ENCODE data around the gene CBFA2T3. TPM values are rescaled to one million over a fixed set of nuclear protein-coding genes. Genes with fewer than 3 reads are reported as not detected.

Gene CBFA2T3
- total RNA-seq, 1 donor from 2014 or later = not detected

GRCh38 chr16:88999457-89000206 lies 22.6 kb upstream of the CBFA2T3 start:
- Mint-ChIP-seq H3K36me3 (ENCODE audit: unreplicated experiment) (no peaks in the 10 kb centered on the region), H3K4me1 (ENCODE audit: unreplicated experiment) (no peaks in the 10 kb centered on the region), H3K27me3 (ENCODE audit: unreplicated experiment) (peaks cover 2% of the 10 kb centered on the region), H3K9me3 (ENCODE audit: unreplicated experiment) (peaks cover 11% of the 10 kb centered on the region), H3K4me3 (ENCODE audit: unreplicated experiment) (no peak overlapping the region), H3K27ac (ENCODE audit: unreplicated experiment) (no peak overlapping the region)
- DNase-seq (ENCODE audit: extremely low spot score, unreplicated experiment) = no peak
- TF ChIP-seq CTCF (IDR thresholded peaks at IDR 0.05) = no peak

DNA sequence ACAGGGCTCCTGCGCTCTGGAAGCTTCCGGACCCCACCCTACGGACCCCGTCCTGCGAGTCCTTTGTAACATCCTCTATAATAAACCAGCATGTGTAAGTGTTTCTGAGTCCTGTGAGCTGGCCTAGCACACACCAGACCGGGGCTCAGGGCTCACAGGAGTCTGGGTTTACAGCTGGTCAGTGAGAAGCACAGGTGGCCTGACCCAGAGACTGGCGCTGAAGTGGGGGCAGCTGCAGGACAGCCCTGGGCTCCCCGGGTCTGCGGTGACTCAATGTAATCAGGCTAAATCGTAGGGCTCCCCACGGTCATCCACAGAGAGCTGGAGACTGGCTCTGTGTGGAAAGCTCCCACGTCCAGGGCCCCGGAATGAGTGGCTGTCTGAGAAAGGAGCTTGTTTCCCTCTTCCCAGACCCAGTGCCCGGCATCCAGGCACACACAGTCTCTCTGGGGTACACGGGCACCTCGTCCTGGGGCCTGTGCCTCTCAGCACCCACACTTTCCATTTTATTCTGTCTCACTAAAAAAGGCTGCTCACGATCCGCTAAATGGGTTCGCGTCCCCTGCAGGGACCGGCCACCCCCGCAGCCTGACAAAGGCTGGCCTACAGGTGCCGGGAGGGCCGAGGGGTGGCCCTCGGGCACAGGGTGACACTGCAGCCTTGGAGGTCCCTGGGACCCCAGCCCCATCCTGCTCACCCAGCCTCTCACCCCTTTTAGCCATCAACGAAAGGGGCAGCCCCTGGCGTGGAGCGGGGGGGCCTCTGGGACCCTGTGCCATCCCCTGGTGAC lies 18.9 kb upstream of the CBFA2T3 start:
- Mint-ChIP-seq H3K27me3 (ENCODE audit: unreplicated experiment) (peaks cover 2% of the 10 kb centered on the region), H3K4me1 (ENCODE audit: unreplicated experiment) (no peaks in the 10 kb centered on the region), H3K27ac (ENCODE audit: unreplicated experiment) (no peak overlapping the region), H3K36me3 (ENCODE audit: unreplicated experiment) (no peaks in the 10 kb centered on the region), H3K4me3 (ENCODE audit: unreplicated experiment) (no peak overlapping the region), H3K9me3 (ENCODE audit: unreplicated experiment) (peaks cover 11% of the 10 kb centered on the region)
- TF ChIP-seq CTCF (IDR thresholded peaks at IDR 0.05) = no peak
- no peak for DNase-seq (ENCODE audit: extremely low spot score, unreplicated experiment)

GRCh38 chr16:88995194-88995593 lies 18.2 kb upstream of the CBFA2T3 start:
- Mint-ChIP-seq H3K4me3 (ENCODE audit: unreplicated experiment) (no peak overlapping the region), H3K4me1 (ENCODE audit: unreplicated experiment) (no peaks in the 10 kb centered on the region), H3K27ac (ENCODE audit: unreplicated experiment) (no peak overlapping the region), H3K27me3 (ENCODE audit: unreplicated experiment) (peaks cover 2% of the 10 kb centered on the region), H3K36me3 (ENCODE audit: unreplicated experiment) (no peaks in the 10 kb centered on the region), H3K9me3 (ENCODE audit: unreplicated experiment) (peaks cover 11% of the 10 kb centered on the region)
- no peak for DNase-seq (ENCODE audit: extremely low spot score, unreplicated experiment)
- TF ChIP-seq CTCF (IDR thresholded peaks at IDR 0.05) = no peak

DNA sequence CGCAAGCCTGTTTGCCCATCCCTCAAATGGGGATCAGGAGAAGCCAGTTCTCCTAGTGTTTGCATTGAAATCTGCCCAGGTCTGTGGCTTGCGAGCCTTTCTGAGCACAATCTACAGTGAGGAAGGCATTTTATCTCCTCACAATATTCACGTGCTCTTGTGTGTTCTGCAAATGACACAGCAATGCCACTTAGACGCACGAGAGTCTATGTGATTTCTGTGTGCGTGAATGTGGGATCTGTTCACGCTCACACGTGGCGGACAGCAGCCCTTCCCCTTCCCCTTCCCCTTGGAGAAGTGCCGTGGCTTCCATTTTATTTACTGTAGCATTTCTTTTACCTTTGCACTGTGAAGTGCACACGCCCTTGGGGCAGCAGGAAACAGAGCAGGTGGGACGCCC lies 17.7 kb upstream of the CBFA2T3 start:
- peaks cover 2% of the 10 kb centered on the region for H3K27me3 Mint-ChIP-seq (ENCODE audit: unreplicated experiment)
- DNase-seq (ENCODE audit: extremely low spot score, unreplicated experiment) = no peak
- no peak overlapping the region for H3K4me3 Mint-ChIP-seq (ENCODE audit: unreplicated experiment)
- H3K27ac Mint-ChIP-seq (ENCODE audit: unreplicated experiment) = no peak overlapping the region
- H3K9me3 Mint-ChIP-seq (ENCODE audit: unreplicated experiment) = peaks cover 11% of the 10 kb centered on the region
- TF ChIP-seq CTCF (IDR thresholded peaks at IDR 0.05) = no peak
- H3K36me3 Mint-ChIP-seq (ENCODE audit: unreplicated experiment) = no peaks in the 10 kb centered on the region
- H3K4me1 Mint-ChIP-seq (ENCODE audit: unreplicated experiment) = no peaks in the 10 kb centered on the region

DNA sequence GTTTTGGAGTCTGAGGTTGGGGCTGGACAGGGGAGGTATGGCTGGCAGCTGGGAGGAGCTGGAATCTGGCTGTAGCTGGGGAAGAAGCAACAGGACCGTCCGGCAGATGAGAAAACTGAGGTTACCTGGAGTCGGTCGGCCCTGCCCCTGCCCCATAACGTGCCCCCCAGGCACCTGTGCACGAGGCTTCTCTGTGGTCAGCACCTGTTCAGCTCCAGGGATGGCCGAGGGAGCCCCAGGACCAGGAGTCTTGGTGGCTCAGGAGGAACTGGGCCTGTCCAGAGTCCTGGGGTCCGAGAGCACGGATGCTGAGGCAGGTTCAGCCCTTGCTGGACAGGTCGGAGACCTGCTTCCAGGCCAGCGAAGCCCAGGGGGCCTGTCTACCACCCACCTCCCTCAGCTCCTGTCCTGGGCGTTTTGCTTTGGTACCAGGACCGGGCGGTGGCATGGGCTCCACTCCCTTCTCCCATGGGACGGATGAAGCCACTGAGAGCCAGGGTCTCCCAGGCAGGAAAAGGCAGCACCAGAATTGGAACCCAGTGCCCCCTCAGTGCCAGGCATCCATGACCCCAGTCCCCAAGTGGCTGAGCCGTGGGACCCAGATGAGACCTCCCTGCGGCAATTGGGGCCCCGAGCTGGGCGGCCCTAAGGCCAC lies 17.1 kb upstream of the CBFA2T3 start:
- Mint-ChIP-seq H3K4me1 (ENCODE audit: unreplicated experiment) (no peaks in the 10 kb centered on the region), H3K4me3 (ENCODE audit: unreplicated experiment) (no peak overlapping the region), H3K27me3 (ENCODE audit: unreplicated experiment) (peaks cover 2% of the 10 kb centered on the region), H3K36me3 (ENCODE audit: unreplicated experiment) (no peaks in the 10 kb centered on the region), H3K27ac (ENCODE audit: unreplicated experiment) (no peak overlapping the region), H3K9me3 (ENCODE audit: unreplicated experiment) (peaks cover 8% of the 10 kb centered on the region)
- no peak for DNase-seq (ENCODE audit: extremely low spot score, unreplicated experiment)
- no peak for TF ChIP-seq CTCF (IDR thresholded peaks at IDR 0.05)
